Activated naive CD4-positive, alpha-beta T cell treated with anti-CD3 and anti-CD28 coated beads, Interleukin-2, amount 10 ng/mL, durations not matched to agents 7 days and 5 days (primary cell): Measurements from ENCODE around the gene PSTPIP2.
A peak's percentile ranks its signal among the peaks of the same experiment; 100 is the strongest.

Experiments
- CTCF ChIA-PET: fragments of 350-600 bp; sonication (Branson Sonifier 250); formaldehyde crosslinking; loops from one replicate; lab custom pipeline; 2021; ENCODE audit warnings: antibody characterized with exemption; lab: Charles Lee
- DNase-seq: peaks from one replicate; pipeline ENCODE4 v3.0.0-alpha.2; 2020
- H3K27ac Mint-ChIP-seq: one replicate; pipeline ENCODE4 v1.8.0; 2021; ENCODE audit warnings: mild to moderate bottlenecking, moderate library complexity, mixed read lengths
- H3K27me3 Mint-ChIP-seq: one replicate; pipeline ENCODE4 v1.8.0; 2021; ENCODE audit warnings: mild to moderate bottlenecking, mixed read lengths
- H3K36me3 Mint-ChIP-seq: one replicate; pipeline ENCODE4 v1.8.0; 2021; ENCODE audit warnings: mixed read lengths
- H3K4me1 Mint-ChIP-seq: one replicate; pipeline ENCODE4 v1.8.0; 2021; ENCODE audit warnings: mixed read lengths
- H3K4me3 Mint-ChIP-seq: one replicate; pipeline ENCODE4 v1.8.0; 2021; ENCODE audit warnings: mild to moderate bottlenecking, moderate library complexity, mixed read lengths
- H3K9me3 Mint-ChIP-seq: one replicate; pipeline ENCODE4 v1.8.0; 2021; ENCODE audit warnings: mixed read lengths

Gene PSTPIP2

GRCh38 chr18:46080156-46080555, 8.1 kb upstream of the PSTPIP2 start:
- Mint-ChIP-seq H3K27ac (no peak overlapping the region), H3K27me3 (no peaks in the 10 kb centered on the region), H3K4me1 (no peaks in the 10 kb centered on the region), H3K36me3 (peaks cover 46% of the 10 kb centered on the region), H3K4me3 (no peak overlapping the region), H3K9me3 (no peaks in the 10 kb centered on the region)
- CTCF ChIA-PET = no interaction called here
- no peak for DNase-seq

GRCh38 chr18:46079336-46079735, 7.3 kb upstream of the PSTPIP2 start:
- H3K27ac Mint-ChIP-seq = no peak overlapping the region
- H3K4me1 Mint-ChIP-seq = no peaks in the 10 kb centered on the region
- no peaks in the 10 kb centered on the region for H3K9me3 Mint-ChIP-seq
- no peak overlapping the region for H3K4me3 Mint-ChIP-seq
- H3K27me3 Mint-ChIP-seq = no peaks in the 10 kb centered on the region
- H3K36me3 Mint-ChIP-seq = peaks cover 42% of the 10 kb centered on the region
- CTCF ChIA-PET = no interaction called here
- no peak for DNase-seq

GRCh38 chr18:46073474-46074331, 1.6 kb upstream of the PSTPIP2 start:
- CTCF ChIA-PET = interaction anchor here (0.6 to 4.1 kb wide), 46 partner anchors 9 to 585 kb away, joined by 3 to 47 read pairs (median 5); partner anchors contain the start of genes ATP5F1A and SLC14A1
- Mint-ChIP-seq H3K4me1 (peaks cover 26% of the 10 kb centered on the region), H3K9me3 (no peaks in the 10 kb centered on the region), H3K27ac (no peak overlapping the region), H3K36me3 (peaks cover 6% of the 10 kb centered on the region), H3K27me3 (peaks cover 12% of the 10 kb centered on the region), H3K4me3 (no peak overlapping the region)
- DNase-seq = peak; percentile 64

- Mint-ChIP-seq H3K27me3 (peaks cover 12% of the 10 kb centered on the region), H3K9me3 (no peaks in the 10 kb centered on the region), H3K4me1 (peaks cover 26% of the 10 kb centered on the region), H3K36me3 (peaks cover 5% of the 10 kb centered on the region), H3K27ac (no peak overlapping the region), H3K4me3 (peak overlapping the region; percentile 80)
- DNase-seq = no peak
- CTCF ChIA-PET = interaction anchor here (0.9 to 4.1 kb wide), 33 partner anchors 12 to 585 kb away, joined by 3 to 47 read pairs (median 5); partner anchors contain the start of genes ATP5F1A and SLC14A1
Measured at GRCh38 chr18:46072959-46073358, 899 bp upstream of the PSTPIP2 start.

- H3K27me3 Mint-ChIP-seq = peaks cover 12% of the 10 kb centered on the region
- no peak for DNase-seq
- peak overlapping the region; percentile 35 for H3K27ac Mint-ChIP-seq
- H3K4me1 Mint-ChIP-seq = peaks cover 27% of the 10 kb centered on the region
- peaks cover 2% of the 10 kb centered on the region for H3K36me3 Mint-ChIP-seq
- CTCF ChIA-PET = interaction anchor here (1.0 to 4.1 kb wide), 19 partner anchors 17 to 586 kb away, joined by 3 to 47 read pairs (median 9); partner anchors contain the start of genes ATP5F1A and SLC14A1
- no peaks in the 10 kb centered on the region for H3K9me3 Mint-ChIP-seq
- H3K4me3 Mint-ChIP-seq = peak overlapping the region; percentile 80
Measured at GRCh38 chr18:46072376-46072867, 362 bp upstream of the PSTPIP2 start.

GRCh38 chr18:46070815-46071652, 1.0 kb downstream of the PSTPIP2 start:
- H3K9me3 Mint-ChIP-seq = no peaks in the 10 kb centered on the region
- H3K27me3 Mint-ChIP-seq = peaks cover 12% of the 10 kb centered on the region
- H3K4me3 Mint-ChIP-seq = peak overlapping the region; percentile 75
- CTCF ChIA-PET = interaction anchor here (1.0 to 4.1 kb wide), 3 partner anchors 97 to 421 kb away, joined by 3 to 47 read pairs (median 36); no protein-coding TSS in a partner anchor
- H3K4me1 Mint-ChIP-seq = peaks cover 27% of the 10 kb centered on the region
- H3K27ac Mint-ChIP-seq = peak overlapping the region; percentile 42
- peak; percentile 28 for DNase-seq
- H3K36me3 Mint-ChIP-seq = no peaks in the 10 kb centered on the region

- no peaks in the 10 kb centered on the region for H3K9me3 Mint-ChIP-seq
- no peaks in the 10 kb centered on the region for H3K36me3 Mint-ChIP-seq
- peaks cover 12% of the 10 kb centered on the region for H3K27me3 Mint-ChIP-seq
- peak overlapping the region; percentile 75 for H3K4me3 Mint-ChIP-seq
- H3K4me1 Mint-ChIP-seq = peaks cover 27% of the 10 kb centered on the region
- no peak for DNase-seq
- no peak overlapping the region for H3K27ac Mint-ChIP-seq
- CTCF ChIA-PET = interaction anchor here (0.9 kb wide), 1 partner anchor 34 kb away, joined by 3 read pairs; no protein-coding TSS in a partner anchor
Measured at GRCh38 chr18:46070232-46070631, 1.8 kb downstream of the PSTPIP2 start.

- Mint-ChIP-seq H3K27ac (no peak overlapping the region), H3K9me3 (no peaks in the 10 kb centered on the region), H3K4me3 (no peak overlapping the region), H3K4me1 (peaks cover 27% of the 10 kb centered on the region), H3K36me3 (no peaks in the 10 kb centered on the region), H3K27me3 (peaks cover 12% of the 10 kb centered on the region)
- DNase-seq = no peak
- CTCF ChIA-PET = interaction anchor here (0.7 to 0.9 kb wide), 2 partner anchors 33 to 382 kb away, joined by 3 read pairs; no protein-coding TSS in a partner anchor
Measured at GRCh38 chr18:46069524-46069923, 2.5 kb downstream of the PSTPIP2 start.

GRCh38 chr18:46068763-46069162, 3.3 kb downstream of the PSTPIP2 start:
- peaks cover 12% of the 10 kb centered on the region for H3K27me3 Mint-ChIP-seq
- no peaks in the 10 kb centered on the region for H3K36me3 Mint-ChIP-seq
- no peaks in the 10 kb centered on the region for H3K9me3 Mint-ChIP-seq
- CTCF ChIA-PET = interaction anchor here (2.0 kb wide), 1 partner anchor 13 kb away, joined by 6 read pairs; no protein-coding TSS in a partner anchor
- H3K27ac Mint-ChIP-seq = no peak overlapping the region
- DNase-seq = no peak
- H3K4me1 Mint-ChIP-seq = peaks cover 25% of the 10 kb centered on the region
- H3K4me3 Mint-ChIP-seq = no peak overlapping the region

GRCh38 chr18:46067438-46068007, 4.5 kb downstream of the PSTPIP2 start:
- no peaks in the 10 kb centered on the region for H3K9me3 Mint-ChIP-seq
- H3K27me3 Mint-ChIP-seq = peaks cover 12% of the 10 kb centered on the region
- peaks cover 16% of the 10 kb centered on the region for H3K4me1 Mint-ChIP-seq
- no peaks in the 10 kb centered on the region for H3K36me3 Mint-ChIP-seq
- no peak overlapping the region for H3K4me3 Mint-ChIP-seq
- no peak overlapping the region for H3K27ac Mint-ChIP-seq
- DNase-seq = no peak
- CTCF ChIA-PET = interaction anchor here (0.6 to 2.0 kb wide), 2 partner anchors 12 to 398 kb away, joined by 3 to 6 read pairs; no protein-coding TSS in a partner anchor

- Mint-ChIP-seq H3K27me3 (no peaks in the 10 kb centered on the region), H3K36me3 (no peaks in the 10 kb centered on the region), H3K4me1 (peaks cover 2% of the 10 kb centered on the region), H3K27ac (no peak overlapping the region), H3K4me3 (no peak overlapping the region), H3K9me3 (no peaks in the 10 kb centered on the region)
- DNase-seq = no peak
- CTCF ChIA-PET = no interaction called here
Measured at GRCh38 chr18:46062781-46063180, 9.3 kb downstream of the PSTPIP2 start.

- CTCF ChIA-PET = interaction anchor here (0.6 to 1.2 kb wide), 2 partner anchors 12 to 374 kb away, joined by 3 read pairs; no protein-coding TSS in a partner anchor
- DNase-seq = no peak
- no peak overlapping the region for H3K27ac Mint-ChIP-seq
- no peaks in the 10 kb centered on the region for H3K27me3 Mint-ChIP-seq
- H3K4me3 Mint-ChIP-seq = no peak overlapping the region
- no peaks in the 10 kb centered on the region for H3K36me3 Mint-ChIP-seq
- no peaks in the 10 kb centered on the region for H3K4me1 Mint-ChIP-seq
- no peaks in the 10 kb centered on the region for H3K9me3 Mint-ChIP-seq
Measured at GRCh38 chr18:46061796-46062195, 10.3 kb downstream of the PSTPIP2 start.

- Mint-ChIP-seq H3K4me3 (no peak overlapping the region), H3K4me1 (peaks cover under 1% of the 10 kb centered on the region), H3K36me3 (no peaks in the 10 kb centered on the region), H3K27me3 (no peaks in the 10 kb centered on the region), H3K27ac (no peak overlapping the region), H3K9me3 (no peaks in the 10 kb centered on the region)
- CTCF ChIA-PET = interaction anchor here (0.6 to 1.2 kb wide), 2 partner anchors 12 to 374 kb away, joined by 3 read pairs; no protein-coding TSS in a partner anchor
- DNase-seq = no peak
Measured at GRCh38 chr18:46061387-46061786, 10.7 kb downstream of the PSTPIP2 start.
